NT2/D1 (cell line): ENCODE measurements around the gene DLL3.

ENCODE experiments used
- SUZ12 ChIP-seq: IDR thresholded peaks from 2 replicates; pipeline ENCODE4 v1.6.1; 2011; ENCODE audit not compliant: insufficient read length, insufficient read depth; ENCODE audit errors: extremely low read depth
- YY1 ChIP-seq: IDR thresholded peaks from 2 replicates; pipeline ENCODE4 v1.6.1; 2011; ENCODE audit not compliant: insufficient read length, insufficient read depth
- ZNF274 ChIP-seq: IDR thresholded peaks from 2 replicates; pipeline ENCODE4 v1.6.1; 2011; ENCODE audit warnings: mild to moderate bottlenecking, low read depth, low read length

GRCh38 chr19:39515551-39516191, 16.9 kb downstream of the DLL3 start:
- TF ChIP-seq YY1 (no peak), ZNF274 (no peak), SUZ12 (no peak)
